Astrocyte (in vitro differentiated cells and primary cell): Measurements from ENCODE around the gene ITGBL1. TPM values are rescaled to one million over a fixed set of nuclear protein-coding genes. Genes with fewer than 3 reads are reported as not detected.
A peak's percentile ranks its signal among the peaks of the same experiment; 100 is the strongest.

ENCODE experiments used
- DNase-seq: peaks from one replicate; pipeline ENCODE4 v3.0.0-alpha.2; 2010; ENCODE audit warnings: low read depth
- FAIRE-seq: peaks from 2 replicates; lab custom pipeline; 2011; peaks lifted over from hg19 to GRCh38; lab: Jason Lieb, UNC
- H2AFZ ChIP-seq: 2 replicates; pipeline ENCODE4 v1.6.0; 2012; ENCODE audit warnings: low read depth, low read length, inconsistent platforms
- H3K27ac ChIP-seq: 2 replicates; pipeline ENCODE4 v1.5.1; 2011; ENCODE audit warnings: low read depth, low read length, inconsistent platforms
- H3K27me3 ChIP-seq: 2 replicates; pipeline ENCODE4 v1.6.0; 2011; ENCODE audit warnings: low read length, inconsistent platforms; ENCODE audit not compliant: insufficient read depth
- H3K36me3 ChIP-seq: 2 replicates; pipeline ENCODE4 v1.5.1; 2011; ENCODE audit warnings: low read length, inconsistent platforms; ENCODE audit not compliant: insufficient read depth
- H3K4me1 ChIP-seq: 2 replicates; pipeline ENCODE4 v1.5.1; 2011; ENCODE audit warnings: low read length, inconsistent platforms; ENCODE audit not compliant: insufficient read depth
- H3K4me2 ChIP-seq: 2 replicates; pipeline ENCODE4 v1.6.0; 2012; ENCODE audit warnings: low read length, inconsistent platforms
- H3K4me3 ChIP-seq: 2 replicates; pipeline ENCODE4 v1.5.1; 2011; ENCODE audit warnings: low read depth, mild to moderate bottlenecking, low read length, inconsistent platforms; ENCODE audit not compliant: insufficient read depth
- H3K79me2 ChIP-seq: 2 replicates; pipeline ENCODE4 v1.6.0; 2012; ENCODE audit warnings: mild to moderate bottlenecking, low read length, inconsistent platforms; ENCODE audit not compliant: insufficient read depth
- H3K9ac ChIP-seq: 2 replicates; pipeline ENCODE4 v1.6.0; 2012; ENCODE audit warnings: mild to moderate bottlenecking, low read length, inconsistent platforms
- H3K9me3 ChIP-seq: 2 replicates; pipeline ENCODE4 v1.5.1; 2012; ENCODE audit warnings: low read depth, mild to moderate bottlenecking, low read length, inconsistent platforms; ENCODE audit not compliant: insufficient read depth
- H4K20me1 ChIP-seq: 2 replicates; pipeline ENCODE4 v1.6.0; 2012; ENCODE audit warnings: low read length, inconsistent platforms; ENCODE audit not compliant: insufficient read depth
- H3K27ac Mint-ChIP-seq: one replicate; pipeline ENCODE4 v1.8.0; 2021; ENCODE audit warnings: mild to moderate bottlenecking, mixed read lengths; ENCODE audit not compliant: unreplicated experiment
- H3K27me3 Mint-ChIP-seq: one replicate; pipeline ENCODE4 v1.8.0; 2021; ENCODE audit warnings: low read depth, mixed read lengths; ENCODE audit not compliant: unreplicated experiment
- H3K36me3 Mint-ChIP-seq: one replicate; pipeline ENCODE4 v1.8.0; 2021; ENCODE audit warnings: low read depth, mixed read lengths; ENCODE audit not compliant: unreplicated experiment
- H3K4me1 Mint-ChIP-seq: one replicate; pipeline ENCODE4 v1.8.0; 2021; ENCODE audit warnings: low read depth, mixed read lengths; ENCODE audit not compliant: unreplicated experiment
- H3K4me3 Mint-ChIP-seq: one replicate; pipeline ENCODE4 v1.8.0; 2021; ENCODE audit warnings: mild to moderate bottlenecking, moderate library complexity, mixed read lengths; ENCODE audit not compliant: unreplicated experiment
- H3K9me3 Mint-ChIP-seq: one replicate; pipeline ENCODE4 v1.8.0; 2021; ENCODE audit warnings: mild to moderate bottlenecking, mixed read lengths; ENCODE audit not compliant: unreplicated experiment
- EZH2 ChIP-seq: IDR thresholded peaks from 2 replicates; pipeline ENCODE4 v1.6.1; 2012; ENCODE audit warnings: mild to moderate bottlenecking, low read length, inconsistent platforms; ENCODE audit not compliant: insufficient read depth
- total RNA-seq: library from RNA; stranded (reverse); gene quantifications from 2 replicates; pipeline ENCODE4 v1.2.1, GENCODE V29; 2021
- TF ChIP-seq, protein P1 (sequence below): IDR thresholded peaks from 2 replicates; pipeline ENCODE4 v1.5.1; 2011; ENCODE audit warnings: low read depth, mild to moderate bottlenecking, inconsistent platforms, low read length, moderate library complexity; ENCODE audit not compliant: insufficient read depth

ITGBL1 gene
- total RNA-seq, 1 donor from 2014 or later: 0.14 TPM

- H3K36me3 ChIP-seq: no peaks in the 10 kb centered on the region
- Mint-ChIP-seq H3K4me1 (peaks cover 2% of the 10 kb centered on the region), H3K27ac (no peak overlapping the region), H3K36me3 (no peaks in the 10 kb centered on the region), H3K4me3 (no peak overlapping the region), H3K27me3 (no peaks in the 10 kb centered on the region), H3K9me3 (no peaks in the 10 kb centered on the region)
- H3K4me1 ChIP-seq: no peaks in the 10 kb centered on the region
- H2AFZ ChIP-seq: no peak overlapping the region
- no peak overlapping the region for H3K27ac ChIP-seq
- no peaks in the 10 kb centered on the region for H4K20me1 ChIP-seq
- H3K79me2 ChIP-seq: no peaks in the 10 kb centered on the region
- FAIRE-seq (peak; percentile 93), DNase-seq (peak; percentile 51)
- TF ChIP-seq EZH2: no peak
- TF ChIP-seq, protein P1, sequence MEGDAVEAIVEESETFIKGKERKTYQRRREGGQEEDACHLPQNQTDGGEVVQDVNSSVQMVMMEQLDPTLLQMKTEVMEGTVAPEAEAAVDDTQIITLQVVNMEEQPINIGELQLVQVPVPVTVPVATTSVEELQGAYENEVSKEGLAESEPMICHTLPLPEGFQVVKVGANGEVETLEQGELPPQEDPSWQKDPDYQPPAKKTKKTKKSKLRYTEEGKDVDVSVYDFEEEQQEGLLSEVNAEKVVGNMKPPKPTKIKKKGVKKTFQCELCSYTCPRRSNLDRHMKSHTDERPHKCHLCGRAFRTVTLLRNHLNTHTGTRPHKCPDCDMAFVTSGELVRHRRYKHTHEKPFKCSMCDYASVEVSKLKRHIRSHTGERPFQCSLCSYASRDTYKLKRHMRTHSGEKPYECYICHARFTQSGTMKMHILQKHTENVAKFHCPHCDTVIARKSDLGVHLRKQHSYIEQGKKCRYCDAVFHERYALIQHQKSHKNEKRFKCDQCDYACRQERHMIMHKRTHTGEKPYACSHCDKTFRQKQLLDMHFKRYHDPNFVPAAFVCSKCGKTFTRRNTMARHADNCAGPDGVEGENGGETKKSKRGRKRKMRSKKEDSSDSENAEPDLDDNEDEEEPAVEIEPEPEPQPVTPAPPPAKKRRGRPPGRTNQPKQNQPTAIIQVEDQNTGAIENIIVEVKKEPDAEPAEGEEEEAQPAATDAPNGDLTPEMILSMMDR: no peak
- H3K4me3 ChIP-seq: no peak overlapping the region
- no peak overlapping the region for H3K9ac ChIP-seq
- peak overlapping the region; percentile 1 for H3K4me2 ChIP-seq
- H3K9me3 ChIP-seq: no peaks in the 10 kb centered on the region
- no peaks in the 10 kb centered on the region for H3K27me3 ChIP-seq
These were observed 13.4 kb downstream of the ITGBL1 start for GRCh38 chr13:101465877-101466276.

GRCh38 chr13:101467415-101467814 is 14.9 kb downstream of the ITGBL1 start:
- DNase-seq: no peak
- H3K9me3 ChIP-seq: no peaks in the 10 kb centered on the region
- H3K4me1 ChIP-seq: no peaks in the 10 kb centered on the region
- H3K27me3 Mint-ChIP-seq: no peaks in the 10 kb centered on the region
- H3K4me3 ChIP-seq: no peak overlapping the region
- H3K36me3 ChIP-seq: no peaks in the 10 kb centered on the region
- no peaks in the 10 kb centered on the region for H3K9me3 Mint-ChIP-seq
- TF ChIP-seq, protein P1: no peak
- no peak for TF ChIP-seq EZH2
- no peaks in the 10 kb centered on the region for H3K27me3 ChIP-seq
- no peak for FAIRE-seq
- H3K36me3 Mint-ChIP-seq: no peaks in the 10 kb centered on the region
- no peak overlapping the region for H3K27ac Mint-ChIP-seq
- H3K9ac ChIP-seq: no peak overlapping the region
- no peaks in the 10 kb centered on the region for H4K20me1 ChIP-seq
- no peaks in the 10 kb centered on the region for H3K79me2 ChIP-seq
- H2AFZ ChIP-seq: no peak overlapping the region
- H3K4me1 Mint-ChIP-seq: peaks cover 2% of the 10 kb centered on the region
- no peak overlapping the region for H3K4me2 ChIP-seq
- H3K27ac ChIP-seq: no peak overlapping the region
- no peak overlapping the region for H3K4me3 Mint-ChIP-seq

- Histone ChIP-seq H3K9ac (no peak overlapping the region), H3K4me3 (no peak overlapping the region), H4K20me1 (no peaks in the 10 kb centered on the region), H3K27me3 (no peaks in the 10 kb centered on the region), H3K79me2 (no peaks in the 10 kb centered on the region), H3K9me3 (no peaks in the 10 kb centered on the region), H2AFZ (no peak overlapping the region), H3K4me1 (peaks cover 14% of the 10 kb centered on the region), H3K27ac (no peak overlapping the region), H3K4me2 (peak overlapping the region; percentile 13), H3K36me3 (no peaks in the 10 kb centered on the region)
- Mint-ChIP-seq H3K27ac (no peak overlapping the region), H3K36me3 (no peaks in the 10 kb centered on the region), H3K4me3 (no peak overlapping the region), H3K27me3 (no peaks in the 10 kb centered on the region), H3K9me3 (no peaks in the 10 kb centered on the region), H3K4me1 (peaks cover 6% of the 10 kb centered on the region)
- DNase-seq: peak; percentile 84
- TF ChIP-seq EZH2: no peak
- TF ChIP-seq, protein P1: no peak
- FAIRE-seq: peak; percentile 41
These were observed 21.0 kb downstream of the ITGBL1 start for GRCh38 chr13:101473458-101473857.
